Suprapubic skin (tissue), 4 donors: ENCODE data around the gene SRSF7.

Experiments
- POLR2A ChIP-seq, 2 donors: fragments of 450-650 bp; IDR thresholded peaks; one replicate each; pipeline ENCODE4 v1.6.1; 2017; ENCODE audit warnings: antibody characterized with exemption in 2 of 2, mild to moderate bottlenecking in 2 of 2, moderate library complexity in 2 of 2
- POLR2AphosphoS5 ChIP-seq, 3 donors: sonication (generic); formaldehyde crosslinking; IDR thresholded peaks; one replicate each; pipeline ENCODE4 v1.6.1; 2017; ENCODE audit warnings: antibody characterized with exemption in 3 of 3
- TF ChIP-seq, protein P1 (sequence below), 2 donors: fragments of 200-600 bp in 1 of 2; fragments of 450-650 bp in 1 of 2; sonication (generic) in 1 of 2; IDR thresholded peaks; one replicate each; pipeline ENCODE4 v1.5.1; 2016 to 2019; ENCODE audit warnings: antibody characterized with exemption in 2 of 2, mild to moderate bottlenecking in 1 of 2, moderate library complexity in 1 of 2

DNA sequence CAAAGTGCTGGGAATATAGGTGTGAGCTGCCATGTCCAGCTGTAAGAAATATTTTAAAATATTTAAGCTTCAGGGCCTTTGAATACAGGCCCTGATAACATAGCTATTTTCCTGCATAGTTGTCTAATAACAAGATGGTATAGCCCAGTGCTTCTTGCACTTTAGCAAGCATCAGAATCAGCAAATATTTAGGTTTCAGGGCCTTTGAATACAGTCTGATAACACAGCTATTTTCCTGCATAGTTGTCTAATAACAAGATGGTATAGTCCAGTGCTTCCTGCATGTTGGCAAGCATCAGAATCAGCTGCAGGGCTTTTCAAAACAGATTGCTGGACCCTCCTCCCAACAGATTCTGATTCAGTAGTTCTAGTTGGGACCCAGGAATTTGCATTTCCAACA is 32.4 kb upstream of the SRSF7 start:
- TF ChIP-seq POLR2A (IDR thresholded peaks at IDR 0.05), result no peak
- TF ChIP-seq POLR2AphosphoS5 (IDR thresholded peaks at IDR 0.05), result no peak
- TF ChIP-seq, protein P1, sequence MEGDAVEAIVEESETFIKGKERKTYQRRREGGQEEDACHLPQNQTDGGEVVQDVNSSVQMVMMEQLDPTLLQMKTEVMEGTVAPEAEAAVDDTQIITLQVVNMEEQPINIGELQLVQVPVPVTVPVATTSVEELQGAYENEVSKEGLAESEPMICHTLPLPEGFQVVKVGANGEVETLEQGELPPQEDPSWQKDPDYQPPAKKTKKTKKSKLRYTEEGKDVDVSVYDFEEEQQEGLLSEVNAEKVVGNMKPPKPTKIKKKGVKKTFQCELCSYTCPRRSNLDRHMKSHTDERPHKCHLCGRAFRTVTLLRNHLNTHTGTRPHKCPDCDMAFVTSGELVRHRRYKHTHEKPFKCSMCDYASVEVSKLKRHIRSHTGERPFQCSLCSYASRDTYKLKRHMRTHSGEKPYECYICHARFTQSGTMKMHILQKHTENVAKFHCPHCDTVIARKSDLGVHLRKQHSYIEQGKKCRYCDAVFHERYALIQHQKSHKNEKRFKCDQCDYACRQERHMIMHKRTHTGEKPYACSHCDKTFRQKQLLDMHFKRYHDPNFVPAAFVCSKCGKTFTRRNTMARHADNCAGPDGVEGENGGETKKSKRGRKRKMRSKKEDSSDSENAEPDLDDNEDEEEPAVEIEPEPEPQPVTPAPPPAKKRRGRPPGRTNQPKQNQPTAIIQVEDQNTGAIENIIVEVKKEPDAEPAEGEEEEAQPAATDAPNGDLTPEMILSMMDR (IDR thresholded peaks at IDR 0.05), result no peak
